Endothelial cell (in vitro differentiated cells): ENCODE data around the gene SYCP2. TPM values are rescaled to one million over a fixed set of nuclear protein-coding genes. Genes with fewer than 3 reads are reported as not detected.
"Not testable (repeated sequence)": the region's sequence is repeated elsewhere in the genome, so short reads cannot be mapped to it uniquely, and the experiment has no call there.

Source experiments
- DNase-seq: peaks from one replicate; pipeline ENCODE4 v3.0.0; 2021; ENCODE audit warnings: low spot score
- H3K27ac Mint-ChIP-seq: one replicate; pipeline ENCODE4 v1.8.0; 2021; ENCODE audit warnings: mixed read lengths, inconsistent platforms; ENCODE audit not compliant: unreplicated experiment
- H3K27me3 Mint-ChIP-seq: one replicate; pipeline ENCODE4 v1.8.0; 2021; ENCODE audit warnings: mild to moderate bottlenecking, moderate library complexity, mixed read lengths, inconsistent platforms; ENCODE audit not compliant: unreplicated experiment
- H3K36me3 Mint-ChIP-seq: one replicate; pipeline ENCODE4 v1.8.0; 2021; ENCODE audit warnings: mild to moderate bottlenecking, low read depth, mixed read lengths, inconsistent platforms; ENCODE audit not compliant: unreplicated experiment
- H3K4me1 Mint-ChIP-seq: one replicate; pipeline ENCODE4 v1.8.0; 2021; ENCODE audit warnings: mild to moderate bottlenecking, mixed read lengths, inconsistent platforms; ENCODE audit not compliant: unreplicated experiment
- H3K4me3 Mint-ChIP-seq: one replicate; pipeline ENCODE4 v1.8.0; 2021; ENCODE audit warnings: mild to moderate bottlenecking, mixed read lengths, inconsistent platforms; ENCODE audit not compliant: unreplicated experiment
- H3K9me3 Mint-ChIP-seq: one replicate; pipeline ENCODE4 v1.8.0; 2021; ENCODE audit warnings: mixed read lengths, inconsistent platforms; ENCODE audit not compliant: unreplicated experiment
- CTCF ChIP-seq: fragments of 200-600 bp; sonication (generic); IDR thresholded peaks from one replicate; pipeline ENCODE4 v1.5.0; 2021; ENCODE audit warnings: antibody characterized with exemption; ENCODE audit not compliant: unreplicated experiment
- total RNA-seq: library from RNA; stranded (reverse); fragmentation: NEBNext Ultra II Directional; extraction: Animal tissue kit (Norgen Biotek cat#: 25700); gene quantifications from one replicate; pipeline ENCODE4 v1.2.1, GENCODE V29; 2021; ENCODE audit not compliant: unreplicated experiment

SYCP2 gene
- total RNA-seq, 1 donor from 2014 or later: 2.1 TPM

DNA sequence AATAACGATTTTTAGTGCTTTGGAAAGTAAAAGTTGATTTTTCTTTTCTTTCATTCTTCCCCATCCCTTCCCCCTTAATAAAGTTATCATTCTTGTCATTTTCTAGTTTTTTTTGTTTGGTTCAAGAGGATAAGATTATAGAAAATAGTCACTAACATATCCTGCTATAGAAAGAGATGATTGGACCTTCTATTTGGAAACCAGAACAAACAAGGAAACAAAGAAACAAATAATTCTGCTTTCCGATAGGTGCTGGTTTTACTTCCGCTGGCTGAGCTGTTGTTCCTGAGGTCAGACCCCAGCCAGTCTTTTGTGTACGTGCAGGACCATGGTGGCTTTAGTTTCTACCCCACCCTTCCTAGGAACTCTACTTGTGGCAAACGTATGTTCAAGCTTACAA, 24.7 kb upstream of the SYCP2 start, which contains the start of gene CDH26:
Gene CDH26, plus strand, starts transcription at position 301 of the 400 bp plus-strand sequence. CDS start 304 bp downstream, outside the sequence.
- no peak within 1 kb of the TSS for H3K4me3 Mint-ChIP-seq
- no peak for DNase-seq
- no peaks in the 10 kb centered on the region for H3K36me3 Mint-ChIP-seq
- H3K27ac Mint-ChIP-seq: no peak within 1 kb of the TSS
- TF ChIP-seq CTCF: no peak
- no peaks in the 10 kb centered on the region for H3K9me3 Mint-ChIP-seq
- peaks cover 1% of the 10 kb centered on the region for H3K27me3 Mint-ChIP-seq
- H3K4me1 Mint-ChIP-seq: no peaks in the 10 kb centered on the region

GRCh38 chr20:59957568-59957967, 24.1 kb upstream of the SYCP2 start:
- not testable (repeated sequence) for H3K9me3 Mint-ChIP-seq, H3K36me3 Mint-ChIP-seq, H3K4me3 Mint-ChIP-seq, H3K4me1 Mint-ChIP-seq, DNase-seq, H3K27me3 Mint-ChIP-seq, H3K27ac Mint-ChIP-seq

DNA sequence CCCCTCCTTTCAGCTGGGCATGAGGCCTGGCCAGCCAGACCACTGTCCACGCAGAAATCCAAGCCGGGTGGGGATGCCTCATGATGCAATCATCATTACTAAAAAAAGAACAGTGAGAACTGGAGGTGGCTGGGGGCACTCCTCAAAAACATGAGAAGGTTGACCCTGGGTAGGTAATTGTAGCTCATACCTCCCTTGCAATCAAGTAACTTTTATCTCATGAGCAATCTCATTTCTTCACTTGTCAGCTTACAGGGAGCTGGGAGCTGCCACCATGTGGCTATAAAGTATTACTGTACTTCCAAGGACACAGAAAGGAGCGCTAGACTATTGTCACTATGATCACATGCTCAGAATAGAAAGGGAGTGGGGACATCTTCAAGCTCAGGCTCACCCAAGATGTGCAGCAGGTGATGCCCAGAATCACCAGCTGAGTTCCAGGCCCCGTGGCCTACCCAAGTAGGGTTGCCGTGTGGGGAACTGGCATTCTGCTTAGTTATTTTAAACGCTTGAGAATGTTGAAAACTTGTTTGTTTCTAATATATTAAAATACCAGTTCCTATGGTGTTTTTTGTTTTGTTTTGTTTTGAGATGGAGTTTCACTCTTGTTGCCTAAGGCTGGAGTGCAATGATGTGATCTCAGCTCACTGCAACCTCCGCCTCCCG, 21.8 kb upstream of the SYCP2 start:
- Mint-ChIP-seq H3K36me3 (no peaks in the 10 kb centered on the region), H3K4me1 (peaks cover 3% of the 10 kb centered on the region), H3K9me3 (no peaks in the 10 kb centered on the region), H3K4me3 (no peak overlapping the region), H3K27ac (no peak overlapping the region), H3K27me3 (peaks cover 1% of the 10 kb centered on the region)
- peak; percentile 16 for TF ChIP-seq CTCF
- no peak for DNase-seq

GRCh38 chr20:59954718-59955117, 21.3 kb upstream of the SYCP2 start:
- H3K36me3 Mint-ChIP-seq: no peaks in the 10 kb centered on the region
- H3K27ac Mint-ChIP-seq: no peak overlapping the region
- no peak for DNase-seq
- TF ChIP-seq CTCF: peak; percentile 6
- H3K9me3 Mint-ChIP-seq: no peaks in the 10 kb centered on the region
- H3K4me3 Mint-ChIP-seq: no peak overlapping the region
- peaks cover 3% of the 10 kb centered on the region for H3K4me1 Mint-ChIP-seq
- no peaks in the 10 kb centered on the region for H3K27me3 Mint-ChIP-seq

GRCh38 chr20:59949911-59950310, 16.5 kb upstream of the SYCP2 start:
- no peaks in the 10 kb centered on the region for H3K36me3 Mint-ChIP-seq
- TF ChIP-seq CTCF: no peak
- H3K4me3 Mint-ChIP-seq: no peak overlapping the region
- no peak for DNase-seq
- H3K27ac Mint-ChIP-seq: no peak overlapping the region
- peaks cover 3% of the 10 kb centered on the region for H3K4me1 Mint-ChIP-seq
- H3K9me3 Mint-ChIP-seq: no peaks in the 10 kb centered on the region
- no peaks in the 10 kb centered on the region for H3K27me3 Mint-ChIP-seq
